Prostate gland (tissue), 2 donors: ENCODE results near the gene QRFP.

Source experiments
- POLR2A ChIP-seq: fragments of 450-650 bp; IDR thresholded peaks from one replicate; pipeline ENCODE4 v1.6.1; 2016; ENCODE audit warnings: antibody characterized with exemption, mild to moderate bottlenecking
- POLR2AphosphoS5 ChIP-seq: sonication (generic); formaldehyde crosslinking; IDR thresholded peaks from one replicate; pipeline ENCODE4 v1.6.1; 2017; ENCODE audit warnings: antibody characterized with exemption
- TF ChIP-seq, protein P1 (sequence below), 4 experiments: fragments of 200-600 bp in 2 of 4; fragments of 450-650 bp in 2 of 4; sonication (generic) in 2 of 4; IDR thresholded peaks; 1 replicate in 3 of 4; 2 replicates in 1 of 4; pipeline ENCODE4 v1.5.1; 2016 to 2019; ENCODE audit warnings: antibody characterized with exemption in 4 of 4, mild to moderate bottlenecking in 2 of 4, moderate library complexity in 2 of 4

DNA sequence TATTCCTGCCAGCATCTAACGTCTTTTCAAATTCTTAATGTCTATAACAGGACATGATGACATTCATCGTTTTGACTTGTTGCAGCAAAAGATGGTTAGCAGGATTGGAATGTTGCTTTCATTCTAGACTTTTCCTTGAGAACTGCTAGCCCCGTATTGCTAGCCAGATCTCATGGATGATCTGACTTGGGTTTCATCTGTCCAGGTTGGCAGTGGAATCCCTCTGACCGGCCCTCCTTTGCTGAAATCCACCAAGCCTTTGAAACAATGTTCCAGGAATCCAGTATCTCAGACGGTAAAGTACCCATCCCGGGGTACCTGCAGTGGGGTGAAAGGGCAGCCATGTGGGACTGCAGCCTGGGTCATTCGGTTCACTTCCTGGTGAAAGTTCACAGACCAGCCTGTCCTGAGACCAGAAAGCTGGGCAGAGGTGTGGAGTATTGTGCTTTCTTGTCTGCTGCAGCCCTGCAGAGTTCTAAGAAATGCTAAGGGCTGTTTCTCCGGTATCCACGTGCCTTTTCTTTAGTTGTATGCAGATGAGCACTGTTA, 16.7 kb downstream of the QRFP start:
- TF ChIP-seq, protein P1, sequence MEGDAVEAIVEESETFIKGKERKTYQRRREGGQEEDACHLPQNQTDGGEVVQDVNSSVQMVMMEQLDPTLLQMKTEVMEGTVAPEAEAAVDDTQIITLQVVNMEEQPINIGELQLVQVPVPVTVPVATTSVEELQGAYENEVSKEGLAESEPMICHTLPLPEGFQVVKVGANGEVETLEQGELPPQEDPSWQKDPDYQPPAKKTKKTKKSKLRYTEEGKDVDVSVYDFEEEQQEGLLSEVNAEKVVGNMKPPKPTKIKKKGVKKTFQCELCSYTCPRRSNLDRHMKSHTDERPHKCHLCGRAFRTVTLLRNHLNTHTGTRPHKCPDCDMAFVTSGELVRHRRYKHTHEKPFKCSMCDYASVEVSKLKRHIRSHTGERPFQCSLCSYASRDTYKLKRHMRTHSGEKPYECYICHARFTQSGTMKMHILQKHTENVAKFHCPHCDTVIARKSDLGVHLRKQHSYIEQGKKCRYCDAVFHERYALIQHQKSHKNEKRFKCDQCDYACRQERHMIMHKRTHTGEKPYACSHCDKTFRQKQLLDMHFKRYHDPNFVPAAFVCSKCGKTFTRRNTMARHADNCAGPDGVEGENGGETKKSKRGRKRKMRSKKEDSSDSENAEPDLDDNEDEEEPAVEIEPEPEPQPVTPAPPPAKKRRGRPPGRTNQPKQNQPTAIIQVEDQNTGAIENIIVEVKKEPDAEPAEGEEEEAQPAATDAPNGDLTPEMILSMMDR (IDR thresholded peaks at IDR 0.05), result no peak
- TF ChIP-seq POLR2A (no peak), POLR2AphosphoS5 (no peak)
